Aorta (tissue), 5 donors: ENCODE measurements around the gene MEIS2. TPM values are rescaled to one million over a fixed set of nuclear protein-coding genes. Genes with fewer than 3 reads are reported as not detected.
A peak's percentile ranks its signal among the peaks of the same experiment; 100 is the strongest.

Source experiments
- ATAC-seq: fragments of 200-7000 bp; cut with Tn5 transposase; one replicate; pipeline ENCODE4 v1.9.1; 2022; ENCODE audit warnings: moderate library complexity; ENCODE audit not compliant: low FRiP score
- DNase-seq, 2 donors: peaks; one replicate each; pipeline ENCODE4 v3.0.0-alpha.2; 2020
- H3K27ac ChIP-seq, 2 donors: one replicate each; pipeline ENCODE4 v1.5.1; 2013; ENCODE audit warnings: low read length in 2 of 2, mild to moderate bottlenecking in 2 of 2, moderate library complexity in 2 of 2, control low read depth in 1 of 2, inconsistent platforms in 1 of 2, low read depth in 1 of 2
- H3K27me3 ChIP-seq, 2 donors: one replicate each; pipeline ENCODE4 v1.6.1; 2013; ENCODE audit warnings: control low read depth in 1 of 2, low read length in 1 of 2, mild to moderate bottlenecking in 1 of 2, moderate library complexity in 1 of 2; ENCODE audit not compliant: insufficient read depth in 2 of 2, control insufficient read depth in 1 of 2
- H3K36me3 ChIP-seq, 2 donors: one replicate each; pipeline ENCODE4 v1.6.1; 2013; ENCODE audit warnings: control low read depth in 1 of 2, low read length in 1 of 2, mild to moderate bottlenecking in 1 of 2; ENCODE audit not compliant: insufficient read depth in 2 of 2, control insufficient read depth in 1 of 2
- H3K4me1 ChIP-seq, 2 donors: one replicate each; pipeline ENCODE4 v1.6.1; 2013; ENCODE audit warnings: low read length in 2 of 2, control low read depth in 1 of 2, mild to moderate bottlenecking in 1 of 2, moderate library complexity in 1 of 2; ENCODE audit not compliant: insufficient read depth in 2 of 2, control insufficient read depth in 1 of 2
- H3K4me3 ChIP-seq, 2 donors: one replicate each; pipeline ENCODE4 v1.5.1; 2013; ENCODE audit warnings: low read length in 2 of 2, control low read depth in 1 of 2, mild to moderate bottlenecking in 1 of 2
- H3K9me3 ChIP-seq: one replicate; pipeline ENCODE4 v1.6.1; 2013; ENCODE audit warnings: mild to moderate bottlenecking, low read length; ENCODE audit not compliant: control insufficient read depth
- WGBS, 2 donors: extraction: QIAGEN DNeasy Blood & Tissue Kit; methylation state at CpG; one replicate each; pipeline ENCODE4 v1.1.7; 2013; 5-methylcytosine and 5-hydroxymethylcytosine counted together
- intact Hi-C, 2 donors: fragments of 100-400 bp; cut with DNase I; formaldehyde crosslinking; loops; one replicate each; pipeline versions ENCODE4 v1.14.2 to v1.15.0; 2022
- polyA plus RNA-seq, 2 donors: library from polyadenylated mRNA; stranded (reverse); fragments of 200-250 nt; gene quantifications; one replicate each; pipeline ENCODE4 v1.2.3, GENCODE V29; 2013
- total RNA-seq, 2 donors: library from RNA; stranded (reverse); fragmentation: NEBNext Ultra II Directional; extraction: Animal tissue kit (Norgen Biotek cat#: 25700); gene quantifications; one replicate each; pipeline ENCODE4 v1.2.1, GENCODE V29; 2021
- donor health status: healthy with polysubstance abuse.
- donor health status: Bipolar disorder and iron deficiency.
- donor health status: DM: no; HTN: no; CAD: no.
- donor health status: DM: no; HTN: no; CAD: no.
- donor health status: DM: yes; HTN: yes; CAD: no.

The MEIS2 gene
- total and polyA plus RNA-seq, 4 donors: 20.7 to 58.7 (median 25.9) TPM

GRCh38 chr15:37097144-37097919, 3.0 kb downstream of the MEIS2 start:
- Histone ChIP-seq H3K4me3 (peak overlapping the region; percentile 79 to 99), H3K27me3 (no peaks in the 10 kb centered on the region), H3K4me1 (no peaks in the 10 kb centered on the region), H3K27ac (peak overlapping the region; percentile 52 to 53), H3K36me3 (peaks cover 0 to 4% of the 10 kb centered on the region in 2 donors), H3K9me3 (no peaks in the 10 kb centered on the region)
- ATAC-seq (no peak), DNase-seq (peak in 1 of 2 donors; percentile 67)
- 1 to 2% methylated on average over 28 to 30 of the region's 30 CpGs for WGBS, 2 donors
- intact Hi-C loops: loop anchor here (5.0 to 10.0 kb wide), 4 partner anchors 80 to 1583 kb away; partner anchors contain the start of gene CDIN1 (in 1 of the 2)

GRCh38 chr15:37096558-37097143, 3.7 kb downstream of the MEIS2 start:
- Histone ChIP-seq H3K9me3 (no peaks in the 10 kb centered on the region), H3K27me3 (no peaks in the 10 kb centered on the region), H3K27ac (peak overlapping the region; percentile 52 to 53), H3K4me3 (peak overlapping the region; percentile 79 to 99), H3K4me1 (no peaks in the 10 kb centered on the region), H3K36me3 (peaks cover 0 to 4% of the 10 kb centered on the region in 2 donors)
- intact Hi-C loops: loop anchor here (5.0 to 10.0 kb wide), 4 partner anchors 79 to 1582 kb away; partner anchors contain the start of gene CDIN1 (in 1 of the 2)
- no peak for ATAC-seq
- 3 to 4% methylated on average over 19 of the region's 19 CpGs for WGBS, 2 donors
- peak in 1 of 2 donors; percentile 72 for DNase-seq

GRCh38 chr15:37095770-37096557, 4.4 kb downstream of the MEIS2 start:
- 21 to 37% methylated on average over 32 of the region's 32 CpGs for WGBS, 2 donors
- ATAC-seq (no peak), DNase-seq (peak; percentile 57 to 76)
- intact Hi-C loops: loop anchor here (5.0 to 10.0 kb wide), 4 partner anchors 79 to 1581 kb away; partner anchors contain the start of gene CDIN1 (in 1 of the 2)
- Histone ChIP-seq H3K9me3 (no peaks in the 10 kb centered on the region), H3K36me3 (peaks cover 0 to 4% of the 10 kb centered on the region in 2 donors), H3K27me3 (no peaks in the 10 kb centered on the region), H3K27ac (peak overlapping the region; percentile 40 to 52), H3K4me3 (peak overlapping the region; percentile 79 to 99), H3K4me1 (no peaks in the 10 kb centered on the region)

GRCh38 chr15:37094915-37095711, 5.2 kb downstream of the MEIS2 start:
- H3K4me1 ChIP-seq: no peaks in the 10 kb centered on the region
- intact Hi-C loops: loop anchor here (5.0 to 10.0 kb wide), 4 partner anchors 78 to 1580 kb away; partner anchors contain the start of gene CDIN1 (in 1 of the 2)

GRCh38 chr15:37094333-37094914, 5.9 kb downstream of the MEIS2 start:
- Histone ChIP-seq H3K36me3 (peaks cover 0 to 4% of the 10 kb centered on the region in 2 donors), H3K27me3 (no peaks in the 10 kb centered on the region), H3K27ac (peak overlapping the region in 1 of 2 donors; percentile 49), H3K4me3 (no peak overlapping the region), H3K9me3 (no peaks in the 10 kb centered on the region), H3K4me1 (no peaks in the 10 kb centered on the region)
- no peak for DNase-seq
- ATAC-seq: no peak
- 44 to 47% methylated on average over 7 of the region's 7 CpGs for WGBS, 2 donors
- intact Hi-C loops: loop anchor here (10.0 kb wide), 3 partner anchors 200 to 1580 kb away; partner anchors contain the start of gene CDIN1 (in 1 of the 2)

More at GRCh38 chr15:37094915-37095711, 5.2 kb downstream of the MEIS2 start:
- H3K4me3 ChIP-seq: peak overlapping the region; percentile 2 to 25
- ATAC-seq (no peak), DNase-seq (peak; percentile 48 to 72)
- H3K27ac ChIP-seq: peak overlapping the region; percentile 40 to 52
- no peaks in the 10 kb centered on the region for H3K27me3 ChIP-seq
- no peaks in the 10 kb centered on the region for H3K9me3 ChIP-seq
- 44 to 58% methylated on average over 36 of the region's 36 CpGs for WGBS, 2 donors
- H3K36me3 ChIP-seq: peaks cover 0 to 4% of the 10 kb centered on the region in 2 donors

- ATAC-seq (no peak), DNase-seq (no peak)
- intact Hi-C loops: loop anchor here (10.0 kb wide), 3 partner anchors 199 to 1579 kb away; partner anchors contain the start of gene CDIN1 (in 1 of the 2)
- Histone ChIP-seq H3K9me3 (no peaks in the 10 kb centered on the region), H3K36me3 (peaks cover 0 to 4% of the 10 kb centered on the region in 2 donors), H3K27me3 (no peaks in the 10 kb centered on the region), H3K4me3 (no peak overlapping the region), H3K4me1 (no peaks in the 10 kb centered on the region), H3K27ac (no peak overlapping the region)
- 59 to 68% methylated on average over 11 of the region's 11 CpGs for WGBS, 2 donors
These were observed 6.6 kb downstream of the MEIS2 start for GRCh38 chr15:37093480-37094332.
